CD4-positive, alpha-beta T cell treated with Interleukin-21 for 1 hour (primary cell): ENCODE measurements around the gene EYS.

Source experiments
- DNase-seq: peaks from one replicate; pipeline ENCODE4 v3.0.0-alpha.2; 2020

Gene EYS

GRCh38 chr6:64703922-64704321 is 1003.1 kb downstream of the EYS start:
- DNase-seq, result no peak

- DNase-seq, result no peak
Measured at GRCh38 chr6:64696053-64696452, 1011.0 kb downstream of the EYS start.

GRCh38 chr6:64694356-64694755 is 1012.7 kb downstream of the EYS start:
- no peak for DNase-seq

- DNase-seq, result no peak
Measured at GRCh38 chr6:64691064-64691463, 1016.0 kb downstream of the EYS start.

GRCh38 chr6:64685401-64685800 is 1021.6 kb downstream of the EYS start:
- DNase-seq, result no peak

GRCh38 chr6:64683682-64684081 is 1023.3 kb downstream of the EYS start:
- no peak for DNase-seq

- DNase-seq, result no peak
Measured at GRCh38 chr6:64681416-64682160, 1025.4 kb downstream of the EYS start.

- DNase-seq, result no peak
Measured at GRCh38 chr6:64680446-64680845, 1026.6 kb downstream of the EYS start.

GRCh38 chr6:64679416-64679815 is 1027.6 kb downstream of the EYS start:
- no peak for DNase-seq

GRCh38 chr6:64672651-64673050 is 1034.4 kb downstream of the EYS start:
- no peak for DNase-seq

- DNase-seq, result no peak
Measured at GRCh38 chr6:64672131-64672530, 1034.9 kb downstream of the EYS start.

- DNase-seq, result no peak
Measured at GRCh38 chr6:64665137-64665536, 1041.9 kb downstream of the EYS start.

GRCh38 chr6:64664480-64664879 is 1042.5 kb downstream of the EYS start:
- no peak for DNase-seq

GRCh38 chr6:64644024-64644423 is 1063.0 kb downstream of the EYS start:
- DNase-seq, result no peak

- DNase-seq, result no peak
Measured at GRCh38 chr6:64630901-64631300, 1076.1 kb downstream of the EYS start.

- DNase-seq, result no peak
Measured at GRCh38 chr6:64622944-64623343, 1084.1 kb downstream of the EYS start.

GRCh38 chr6:64602993-64603392 is 1104.0 kb downstream of the EYS start:
- no peak for DNase-seq

GRCh38 chr6:64591676-64592036 is 1115.4 kb downstream of the EYS start:
- DNase-seq, result no peak

GRCh38 chr6:64590965-64591675 is 1115.9 kb downstream of the EYS start:
- DNase-seq, result no peak

- DNase-seq, result no peak
Measured at GRCh38 chr6:64589961-64590360, 1117.1 kb downstream of the EYS start.

GRCh38 chr6:64580346-64580745 is 1126.7 kb downstream of the EYS start:
- DNase-seq, result no peak

- DNase-seq, result no peak
Measured at GRCh38 chr6:64553249-64553786, 1153.7 kb downstream of the EYS start.

- no peak for DNase-seq
Measured at GRCh38 chr6:64547594-64548268, 1159.3 kb downstream of the EYS start.

GRCh38 chr6:64539917-64540316 is 1167.1 kb downstream of the EYS start:
- DNase-seq, result no peak
